Neural progenitor cell (in vitro differentiated cells): ENCODE results near the gene SLC4A1AP. TPM values are rescaled to one million over a fixed set of nuclear protein-coding genes. Genes with fewer than 3 reads are reported as not detected.

Source experiments
- DNase-seq: peaks from one replicate; pipeline ENCODE4 v3.0.0-alpha.2; 2016; ENCODE audit warnings: low spot score
- H2AFZ ChIP-seq: fragments of 200-600 bp; sonication (generic); replicated peaks from 2 replicates; pipeline ENCODE4 v1.6.1; 2016; ENCODE audit warnings: antibody characterized with exemption
- H3F3A ChIP-seq: fragments of 200-600 bp; sonication (generic); 2 replicates; pipeline ENCODE4 v1.6.1; 2016; ENCODE audit warnings: antibody characterized with exemption, low read depth
- H3K27ac ChIP-seq: fragments of 200-600 bp; sonication (generic); 2 replicates; pipeline ENCODE4 v1.5.1; 2016; ENCODE audit warnings: mild to moderate bottlenecking
- H3K27me3 ChIP-seq: fragments of 200-600 bp; sonication (generic); 2 replicates; pipeline ENCODE4 v1.6.1; 2016; ENCODE audit warnings: mild to moderate bottlenecking, moderate library complexity
- H3K36me3 ChIP-seq: fragments of 200-600 bp; sonication (generic); 2 replicates; pipeline ENCODE4 v1.5.1; 2016
- H3K4me1 ChIP-seq: fragments of 200-600 bp; sonication (generic); 2 replicates; pipeline ENCODE4 v1.6.1; 2016; ENCODE audit warnings: mixed run types
- H3K4me2 ChIP-seq: fragments of 200-600 bp; sonication (generic); 2 replicates; pipeline ENCODE4 v1.6.1; 2016
- H3K4me3 ChIP-seq: fragments of 200-600 bp; sonication (generic); 2 replicates; pipeline ENCODE4 v1.5.1; 2016
- H3K79me2 ChIP-seq: fragments of 200-600 bp; sonication (generic); 2 replicates; pipeline ENCODE4 v1.6.1; 2016; ENCODE audit warnings: low read depth
- H3K9ac ChIP-seq: fragments of 200-600 bp; sonication (generic); 2 replicates; pipeline ENCODE4 v1.6.1; 2016
- H3K9me3 ChIP-seq: fragments of 200-600 bp; sonication (generic); 2 replicates; pipeline ENCODE4 v1.5.1; 2016; ENCODE audit warnings: low read depth
- H4K20me1 ChIP-seq: fragments of 200-600 bp; sonication (generic); 2 replicates; pipeline ENCODE4 v1.6.1; 2016; ENCODE audit warnings: low read depth
- H3K27ac Mint-ChIP-seq: 3 replicates; pipeline ENCODE4 v1.8.0; 2021; ENCODE audit warnings: mixed read lengths
- H3K27me3 Mint-ChIP-seq: 2 replicates; pipeline ENCODE4 v1.8.0; 2022; ENCODE audit warnings: low read depth, mild to moderate bottlenecking, inconsistent platforms, moderate library complexity, mixed read lengths; ENCODE audit not compliant: insufficient read depth
- H3K36me3 Mint-ChIP-seq: 3 replicates; pipeline ENCODE4 v1.8.0; 2021; ENCODE audit warnings: mixed read lengths
- H3K4me1 Mint-ChIP-seq: 3 replicates; pipeline ENCODE4 v1.8.0; 2021; ENCODE audit warnings: mixed read lengths
- H3K4me3 Mint-ChIP-seq: 3 replicates; pipeline ENCODE4 v1.8.0; 2021; ENCODE audit warnings: mild to moderate bottlenecking, moderate library complexity, mixed read lengths
- H3K9me3 Mint-ChIP-seq: 3 replicates; pipeline ENCODE4 v1.8.0; 2020; ENCODE audit warnings: mixed read lengths
- CTCF ChIP-seq: fragments of 200-600 bp; sonication (generic); IDR thresholded peaks from 2 replicates; pipeline ENCODE4 v1.5.1; 2017; ENCODE audit warnings: antibody characterized with exemption, mild to moderate bottlenecking
- EZH2 ChIP-seq: fragments of 200-600 bp; sonication (generic); IDR thresholded peaks from 2 replicates; pipeline ENCODE4 v1.6.1; 2017; ENCODE audit warnings: antibody characterized with exemption, mild to moderate bottlenecking, moderate library complexity
- EZH2phosphoT487 ChIP-seq: fragments of 200-600 bp; sonication (generic); IDR thresholded peaks from 2 replicates; pipeline ENCODE4 v1.6.1; 2017; ENCODE audit warnings: antibody characterized with exemption
- total RNA-seq: library from RNA; depleted of rRNA; stranded (reverse); fragments of >200 nt; gene quantifications from 2 replicates; pipeline ENCODE4 v1.2.3, GENCODE V29; 2015; ENCODE audit warnings: low replicate concordance

The SLC4A1AP gene
- total RNA-seq, 1 donor from 2014 or later = 32.2 TPM

- Mint-ChIP-seq H3K4me1 (no peaks in the 10 kb centered on the region), H3K9me3 (no peaks in the 10 kb centered on the region), H3K36me3 (peaks cover 22% of the 10 kb centered on the region), H3K27me3 (no peaks in the 10 kb centered on the region), H3K4me3 (no peak overlapping the region), H3K27ac (no peak overlapping the region)
- no peak for DNase-seq
- no peak overlapping the region for H3K4me3 ChIP-seq
- no peak overlapping the region for H3K9ac ChIP-seq
- H2AFZ ChIP-seq = no peak overlapping the region
- H3K27ac ChIP-seq = no peak overlapping the region
- H3K9me3 ChIP-seq = no peaks in the 10 kb centered on the region
- peaks cover 11% of the 10 kb centered on the region for H3K36me3 ChIP-seq
- no peaks in the 10 kb centered on the region for H3K27me3 ChIP-seq
- H3K79me2 ChIP-seq = no peaks in the 10 kb centered on the region
- H3F3A ChIP-seq = peaks cover 24% of the 10 kb centered on the region
- TF ChIP-seq EZH2 (no peak), EZH2phosphoT487 (no peak)
- H4K20me1 ChIP-seq = peaks cover 5% of the 10 kb centered on the region
- H3K4me2 ChIP-seq = no peak overlapping the region
- H3K4me1 ChIP-seq = no peaks in the 10 kb centered on the region
Observed at GRCh38 chr2:27652341-27652740, 11.3 kb upstream of the SLC4A1AP start.

GRCh38 chr2:27652790-27653189, 10.9 kb upstream of the SLC4A1AP start:
- no peaks in the 10 kb centered on the region for H3K79me2 ChIP-seq
- no peak overlapping the region for H2AFZ ChIP-seq
- no peaks in the 10 kb centered on the region for H3K27me3 ChIP-seq
- DNase-seq = no peak
- Mint-ChIP-seq H3K27me3 (no peaks in the 10 kb centered on the region), H3K4me1 (no peaks in the 10 kb centered on the region), H3K27ac (no peak overlapping the region), H3K4me3 (no peak overlapping the region), H3K9me3 (no peaks in the 10 kb centered on the region), H3K36me3 (peaks cover 20% of the 10 kb centered on the region)
- peaks cover 11% of the 10 kb centered on the region for H3K36me3 ChIP-seq
- no peak overlapping the region for H3K4me3 ChIP-seq
- peaks cover 5% of the 10 kb centered on the region for H4K20me1 ChIP-seq
- no peaks in the 10 kb centered on the region for H3K4me1 ChIP-seq
- no peak overlapping the region for H3K9ac ChIP-seq
- H3K4me2 ChIP-seq = no peak overlapping the region
- no peaks in the 10 kb centered on the region for H3K9me3 ChIP-seq
- TF ChIP-seq EZH2 (no peak), EZH2phosphoT487 (no peak), CTCF (no peak)
- peaks cover 24% of the 10 kb centered on the region for H3F3A ChIP-seq
- H3K27ac ChIP-seq = no peak overlapping the region

- Mint-ChIP-seq H3K4me3 (no peak overlapping the region), H3K27ac (no peak overlapping the region), H3K27me3 (no peaks in the 10 kb centered on the region), H3K36me3 (peaks cover 17% of the 10 kb centered on the region), H3K9me3 (no peaks in the 10 kb centered on the region), H3K4me1 (no peaks in the 10 kb centered on the region)
- H3K36me3 ChIP-seq = peaks cover 11% of the 10 kb centered on the region
- TF ChIP-seq CTCF = no peak
- no peak for TF ChIP-seq EZH2phosphoT487
- TF ChIP-seq EZH2 = no peak
- no peak overlapping the region for H3K27ac ChIP-seq
- DNase-seq = no peak
- H3K4me1 ChIP-seq = no peaks in the 10 kb centered on the region
- no peak overlapping the region for H3K4me3 ChIP-seq
- no peaks in the 10 kb centered on the region for H3K27me3 ChIP-seq
- no peaks in the 10 kb centered on the region for H3K79me2 ChIP-seq
- H3K4me2 ChIP-seq = no peak overlapping the region
- H3F3A ChIP-seq = peaks cover 24% of the 10 kb centered on the region
- no peak overlapping the region for H2AFZ ChIP-seq
- peaks cover 5% of the 10 kb centered on the region for H4K20me1 ChIP-seq
- no peak overlapping the region for H3K9ac ChIP-seq
- no peaks in the 10 kb centered on the region for H3K9me3 ChIP-seq
Observed at GRCh38 chr2:27653397-27653796, 10.3 kb upstream of the SLC4A1AP start.

GRCh38 chr2:27655155-27655951, 8.3 kb upstream of the SLC4A1AP start:
- Histone ChIP-seq H3K9me3 (no peaks in the 10 kb centered on the region), H3K36me3 (peaks cover 18% of the 10 kb centered on the region), H4K20me1 (peaks cover 5% of the 10 kb centered on the region), H3K4me2 (no peak overlapping the region), H3K79me2 (no peaks in the 10 kb centered on the region), H3K27ac (peak overlapping the region; percentile 56), H3K27me3 (no peaks in the 10 kb centered on the region), H3K4me3 (no peak overlapping the region), H2AFZ (no peak overlapping the region), H3F3A (peaks cover 24% of the 10 kb centered on the region), H3K4me1 (no peaks in the 10 kb centered on the region), H3K9ac (no peak overlapping the region)
- peak; percentile 6 for DNase-seq
- TF ChIP-seq EZH2phosphoT487 (no peak), CTCF (no peak), EZH2 (no peak)
- peaks cover 23% of the 10 kb centered on the region for H3K36me3 Mint-ChIP-seq
- H3K27me3 Mint-ChIP-seq = no peaks in the 10 kb centered on the region
- H3K27ac Mint-ChIP-seq = no peak overlapping the region
- no peak overlapping the region for H3K4me3 Mint-ChIP-seq
- H3K9me3 Mint-ChIP-seq = no peaks in the 10 kb centered on the region
- H3K4me1 Mint-ChIP-seq = no peaks in the 10 kb centered on the region
